ENCODE measurements around the gene ADARB2. TPM values are rescaled to one million over a fixed set of nuclear protein-coding genes. Genes with fewer than 3 reads are reported as not detected.

Gene ADARB2
- polyA plus RNA-seq, 3 donors = not detected

DNA sequence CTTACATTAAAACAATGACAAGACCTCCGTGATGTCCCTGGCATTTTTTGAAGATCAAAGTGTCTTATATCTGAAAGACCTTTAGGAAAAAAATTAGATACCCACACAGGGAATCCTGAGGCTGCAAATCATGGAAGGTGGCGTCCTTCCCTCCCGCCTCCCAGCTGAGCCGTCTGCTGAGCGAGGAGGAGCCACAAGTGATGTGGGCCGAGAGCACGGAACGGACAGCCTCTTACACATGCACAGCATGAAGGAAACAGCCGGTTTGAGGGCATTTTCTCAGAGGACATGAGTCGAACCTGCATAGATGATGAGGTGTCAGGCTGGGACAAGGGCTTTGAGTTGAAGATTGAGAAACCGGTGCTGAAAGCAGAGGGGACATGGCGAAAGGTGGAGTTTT is 163.3 kb downstream of the ADARB2 start:
- Mint-ChIP-seq H3K4me3 (no peak overlapping the region), H3K27me3 (ENCODE audit: low read depth in 3 of 3) (peaks cover 1 to 3% (median 3%) of the 10 kb centered on the region in 3 donors), H3K36me3 (no peaks in the 10 kb centered on the region), H3K4me1 (no peaks in the 10 kb centered on the region), H3K27ac (no peak overlapping the region), H3K9me3 (peaks cover 0 to 4% (median 0%) of the 10 kb centered on the region in 7 donors)
- TF ChIP-seq, protein P1, sequence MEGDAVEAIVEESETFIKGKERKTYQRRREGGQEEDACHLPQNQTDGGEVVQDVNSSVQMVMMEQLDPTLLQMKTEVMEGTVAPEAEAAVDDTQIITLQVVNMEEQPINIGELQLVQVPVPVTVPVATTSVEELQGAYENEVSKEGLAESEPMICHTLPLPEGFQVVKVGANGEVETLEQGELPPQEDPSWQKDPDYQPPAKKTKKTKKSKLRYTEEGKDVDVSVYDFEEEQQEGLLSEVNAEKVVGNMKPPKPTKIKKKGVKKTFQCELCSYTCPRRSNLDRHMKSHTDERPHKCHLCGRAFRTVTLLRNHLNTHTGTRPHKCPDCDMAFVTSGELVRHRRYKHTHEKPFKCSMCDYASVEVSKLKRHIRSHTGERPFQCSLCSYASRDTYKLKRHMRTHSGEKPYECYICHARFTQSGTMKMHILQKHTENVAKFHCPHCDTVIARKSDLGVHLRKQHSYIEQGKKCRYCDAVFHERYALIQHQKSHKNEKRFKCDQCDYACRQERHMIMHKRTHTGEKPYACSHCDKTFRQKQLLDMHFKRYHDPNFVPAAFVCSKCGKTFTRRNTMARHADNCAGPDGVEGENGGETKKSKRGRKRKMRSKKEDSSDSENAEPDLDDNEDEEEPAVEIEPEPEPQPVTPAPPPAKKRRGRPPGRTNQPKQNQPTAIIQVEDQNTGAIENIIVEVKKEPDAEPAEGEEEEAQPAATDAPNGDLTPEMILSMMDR (IDR thresholded peaks at IDR 0.05) = no peak
- no peaks in the 10 kb centered on the region for H3K9me3 ChIP-seq (replicated peaks in 1 of 2; ENCODE audit: control insufficient read depth in 1 of 2, insufficient read depth in 1 of 2, low read length in 2 of 2)
- H3K27ac ChIP-seq (ENCODE audit: low read depth in 1 of 2, low read length in 2 of 2) = no peak overlapping the region
- H4K20me1 ChIP-seq (ENCODE audit: insufficient read depth, low read length) = no peaks in the 10 kb centered on the region
- whole genome bisulfite sequencing (ENCODE audit: insufficient coverage) = 97% methylated on average over 12 of the region's 12 CpGs
- no peaks in the 10 kb centered on the region for H3K27me3 ChIP-seq (ENCODE audit: control insufficient read depth in 2 of 2, insufficient read depth in 2 of 2, low read length in 2 of 2)
- H3K9ac ChIP-seq (ENCODE audit: insufficient read depth, low read length, poor library complexity, severe bottlenecking) = no peak overlapping the region
- H3K4me3 ChIP-seq (replicated peaks in 1 of 3; ENCODE audit: low read depth in 2 of 3, low read length in 3 of 3) = no peak overlapping the region
- no peak overlapping the region for H2AFZ ChIP-seq (ENCODE audit: insufficient read depth, low read depth, low read length, poor library complexity, severe bottlenecking)
- intact Hi-C loops (cut with micrococcal nuclease) = no loop called here
- no peaks in the 10 kb centered on the region for H3K79me2 ChIP-seq (ENCODE audit: insufficient read depth, low read length)
- no peak for DNase-seq
- H3K4me2 ChIP-seq (replicated peaks; ENCODE audit: extremely low read depth, low read length, poor library complexity, severe bottlenecking) = no peak overlapping the region
- no peaks in the 10 kb centered on the region for H3K4me1 ChIP-seq (ENCODE audit: control insufficient read depth in 1 of 2, insufficient read depth in 2 of 2, low read length in 2 of 2)
- H3K36me3 ChIP-seq (replicated peaks in 1 of 2; ENCODE audit: control insufficient read depth in 1 of 2, insufficient read depth in 2 of 2, low read length in 2 of 2) = no peaks in the 10 kb centered on the region

DNA sequence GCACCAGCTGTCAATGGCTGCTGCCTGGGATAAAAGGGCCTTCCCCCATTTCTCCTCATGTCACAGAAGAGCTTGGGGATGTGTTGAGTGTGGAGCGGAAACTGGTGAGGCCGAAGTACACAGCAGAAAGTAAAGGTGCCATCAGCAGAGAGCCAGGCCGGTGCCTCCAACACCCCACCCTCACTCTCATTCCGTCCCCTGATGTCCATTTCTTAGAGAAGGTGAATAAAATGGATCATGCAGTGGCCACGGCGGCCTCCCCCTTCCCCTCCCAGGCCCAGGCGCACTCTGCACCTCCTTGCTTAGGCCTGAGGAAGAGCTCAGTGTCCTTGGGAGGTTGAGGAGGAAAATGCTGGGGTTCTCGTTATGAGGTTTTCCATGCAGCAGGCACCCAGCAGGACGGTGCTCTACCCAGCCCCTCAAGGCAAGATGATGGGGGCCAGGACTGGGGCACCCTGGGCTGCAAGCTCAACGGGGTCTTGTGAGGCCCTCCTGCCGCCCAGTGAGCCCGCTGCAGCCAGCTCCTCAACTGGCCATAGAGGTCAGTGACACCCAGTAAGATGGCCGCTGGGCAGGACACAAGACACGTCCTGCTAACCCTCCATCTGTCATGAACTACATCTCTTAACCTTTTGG is 163.9 kb downstream of the ADARB2 start:
- no peak overlapping the region for H3K27ac Mint-ChIP-seq
- H3K4me3 Mint-ChIP-seq = no peak overlapping the region

More for the DNA sequence above, 163.9 kb downstream of the ADARB2 start:
- no peaks in the 10 kb centered on the region for H3K4me1 ChIP-seq (ENCODE audit: control insufficient read depth in 1 of 2, insufficient read depth in 2 of 2, low read length in 2 of 2)
- H3K4me3 ChIP-seq (replicated peaks in 1 of 3; ENCODE audit: low read depth in 2 of 3, low read length in 3 of 3) = no peak overlapping the region
- no peak overlapping the region for H2AFZ ChIP-seq (ENCODE audit: insufficient read depth, low read depth, low read length, poor library complexity, severe bottlenecking)
- no peaks in the 10 kb centered on the region for H3K36me3 ChIP-seq (replicated peaks in 1 of 2; ENCODE audit: control insufficient read depth in 1 of 2, insufficient read depth in 2 of 2, low read length in 2 of 2)
- Mint-ChIP-seq H3K9me3 (peaks cover 0 to 4% (median 0%) of the 10 kb centered on the region in 7 donors), H3K4me1 (no peaks in the 10 kb centered on the region), H3K36me3 (no peaks in the 10 kb centered on the region), H3K27me3 (ENCODE audit: low read depth in 3 of 3) (peaks cover 1 to 3% (median 3%) of the 10 kb centered on the region in 3 donors)
- no peaks in the 10 kb centered on the region for H4K20me1 ChIP-seq (ENCODE audit: insufficient read depth, low read length)
- H3K27ac ChIP-seq (ENCODE audit: low read depth in 1 of 2, low read length in 2 of 2) = no peak overlapping the region
- no peak overlapping the region for H3K4me2 ChIP-seq (replicated peaks; ENCODE audit: extremely low read depth, low read length, poor library complexity, severe bottlenecking)
- H3K9me3 ChIP-seq (replicated peaks in 1 of 2; ENCODE audit: control insufficient read depth in 1 of 2, insufficient read depth in 1 of 2, low read length in 2 of 2) = no peaks in the 10 kb centered on the region
- H3K79me2 ChIP-seq (ENCODE audit: insufficient read depth, low read length) = no peaks in the 10 kb centered on the region
- WGBS (ENCODE audit: insufficient coverage) = 93% methylated on average over 6 of the region's 14 CpGs
- no peak overlapping the region for H3K9ac ChIP-seq (ENCODE audit: insufficient read depth, low read length, poor library complexity, severe bottlenecking)
- TF ChIP-seq, protein P1 (IDR thresholded peaks at IDR 0.05) = no peak
- no peak for DNase-seq
- intact Hi-C loops (cut with micrococcal nuclease) = no loop called here
- no peaks in the 10 kb centered on the region for H3K27me3 ChIP-seq (ENCODE audit: control insufficient read depth in 2 of 2, insufficient read depth in 2 of 2, low read length in 2 of 2)
